ENCODE data around the gene LMO7. TPM values are rescaled to one million over a fixed set of nuclear protein-coding genes. Genes with fewer than 3 reads are reported as not detected.

The LMO7 gene
- total and polyA plus RNA-seq, 2 experiments from 2014 or later, result 139 to 232 TPM

GRCh38 chr13:75637181-75637750 is 1.1 kb downstream of the LMO7 start:
- Histone ChIP-seq H3K9me3 (ENCODE audit: low read depth) (no peaks in the 10 kb centered on the region), H3K4me3 (peak overlapping the region; percentile 43), H3K27ac (no peak overlapping the region), H3K36me3 (no peaks in the 10 kb centered on the region), H3K4me1 (ENCODE audit: low read depth) (no peaks in the 10 kb centered on the region), H3K27me3 (peaks cover 68% of the 10 kb centered on the region)
- no peak for TF ChIP-seq CTCF (IDR thresholded peaks at IDR 0.05; ENCODE audit: low read depth, low read length)
- peak in 1 of 2 donors; percentile 21 for DNase-seq (ENCODE audit: low read depth in 1 of 2, low spot score in 1 of 2)

GRCh38 chr13:75639454-75639853 is 3.3 kb downstream of the LMO7 start:
- no peak overlapping the region for H3K4me3 ChIP-seq
- TF ChIP-seq CTCF (IDR thresholded peaks at IDR 0.05; ENCODE audit: low read depth, low read length), result no peak
- peaks cover 65% of the 10 kb centered on the region for H3K27me3 ChIP-seq
- no peaks in the 10 kb centered on the region for H3K4me1 ChIP-seq (ENCODE audit: low read depth)
- no peak for DNase-seq (ENCODE audit: low read depth in 1 of 2, low spot score in 1 of 2)
- no peaks in the 10 kb centered on the region for H3K9me3 ChIP-seq (ENCODE audit: low read depth)
- no peak overlapping the region for H3K27ac ChIP-seq
- H3K36me3 ChIP-seq, result no peaks in the 10 kb centered on the region

- no peak overlapping the region for H3K27ac ChIP-seq
- DNase-seq (ENCODE audit: low read depth in 1 of 2, low spot score in 1 of 2), result no peak
- H3K36me3 ChIP-seq, result no peaks in the 10 kb centered on the region
- H3K27me3 ChIP-seq, result peaks cover 49% of the 10 kb centered on the region
- no peaks in the 10 kb centered on the region for H3K4me1 ChIP-seq (ENCODE audit: low read depth)
- no peak for TF ChIP-seq CTCF (IDR thresholded peaks at IDR 0.05; ENCODE audit: low read depth, low read length)
- H3K9me3 ChIP-seq (ENCODE audit: low read depth), result no peaks in the 10 kb centered on the region
- H3K4me3 ChIP-seq, result no peak overlapping the region
Observed at GRCh38 chr13:75641026-75641425, 4.9 kb downstream of the LMO7 start.

- no peak for TF ChIP-seq CTCF (IDR thresholded peaks at IDR 0.05; ENCODE audit: low read depth, low read length)
Observed at GRCh38 chr13:75643182-75643581, 7.1 kb downstream of the LMO7 start.

GRCh38 chr13:75643693-75644092 is 7.6 kb downstream of the LMO7 start:
- Histone ChIP-seq H3K27ac (no peak overlapping the region), H3K4me1 (ENCODE audit: low read depth) (no peaks in the 10 kb centered on the region), H3K27me3 (peaks cover 23% of the 10 kb centered on the region), H3K9me3 (ENCODE audit: low read depth) (no peaks in the 10 kb centered on the region), H3K4me3 (no peak overlapping the region), H3K36me3 (no peaks in the 10 kb centered on the region)
- no peak for TF ChIP-seq CTCF (IDR thresholded peaks at IDR 0.05; ENCODE audit: low read depth, low read length)
- no peak for DNase-seq (ENCODE audit: low read depth in 1 of 2, low spot score in 1 of 2)

More at GRCh38 chr13:75643182-75643581, 7.1 kb downstream of the LMO7 start:
- no peak overlapping the region for H3K4me3 ChIP-seq
- H3K36me3 ChIP-seq, result no peaks in the 10 kb centered on the region
- no peak for DNase-seq (ENCODE audit: low read depth in 1 of 2, low spot score in 1 of 2)
- H3K4me1 ChIP-seq (ENCODE audit: low read depth), result no peaks in the 10 kb centered on the region
- peaks cover 28% of the 10 kb centered on the region for H3K27me3 ChIP-seq
- no peaks in the 10 kb centered on the region for H3K9me3 ChIP-seq (ENCODE audit: low read depth)
- H3K27ac ChIP-seq, result no peak overlapping the region

All from cardiac muscle cell (in vitro differentiated cells and primary cell).